Liver (tissue), 9 donors: ENCODE results near the gene RELN. TPM values are rescaled to one million over a fixed set of nuclear protein-coding genes. Genes with fewer than 3 reads are reported as not detected.

Experiments
- DNase-seq: peaks from one replicate; pipeline ENCODE4 v3.0.0-alpha.2; 2017; ENCODE audit warnings: low spot score
- H3K27ac ChIP-seq, 2 donors: one replicate each; pipeline ENCODE4 v1.7.0; 2013; ENCODE audit warnings: inconsistent platforms in 2 of 2, low read length in 2 of 2, control low read depth in 1 of 2, low read depth in 1 of 2, mild to moderate bottlenecking in 1 of 2
- H3K27me3 ChIP-seq, 4 donors: one replicate each; pipeline versions ENCODE4 v1.6.1 to v1.7.0; 2013; ENCODE audit warnings: low read length in 3 of 4, inconsistent platforms in 1 of 4, mild to moderate bottlenecking in 1 of 4, moderate library complexity in 1 of 4; ENCODE audit not compliant: control insufficient read depth in 4 of 4, insufficient read depth in 4 of 4
- H3K36me3 ChIP-seq, 4 donors: one replicate each; pipeline versions ENCODE4 v1.6.1 to v1.7.0; 2013; ENCODE audit warnings: low read length in 3 of 4, mild to moderate bottlenecking in 3 of 4, low read depth in 1 of 4, moderate library complexity in 1 of 4; ENCODE audit not compliant: control insufficient read depth in 4 of 4, insufficient read depth in 3 of 4
- H3K4me1 ChIP-seq, 4 donors: one replicate each; pipeline versions ENCODE4 v1.6.1 to v1.7.0; 2013; ENCODE audit warnings: low read length in 3 of 4, mild to moderate bottlenecking in 3 of 4, moderate library complexity in 1 of 4; ENCODE audit not compliant: control insufficient read depth in 4 of 4, insufficient read depth in 4 of 4
- H3K4me3 ChIP-seq, 3 donors: one replicate each; pipeline versions ENCODE4 v1.6.1 to v1.7.0; 2013; ENCODE audit warnings: low read length in 3 of 3, control low read depth in 1 of 3, low read depth in 1 of 3, mild to moderate bottlenecking in 1 of 3
- H3K9ac ChIP-seq, 2 donors: one replicate each; pipeline ENCODE4 v1.7.0; 2013; ENCODE audit warnings: low read length in 2 of 2, mild to moderate bottlenecking in 2 of 2, moderate library complexity in 2 of 2, control low read depth in 1 of 2, low read depth in 1 of 2
- H3K9me3 ChIP-seq, 4 donors: one replicate each; pipeline versions ENCODE4 v1.6.1 to v1.7.0; 2013; ENCODE audit warnings: low read length in 3 of 4; ENCODE audit not compliant: control insufficient read depth in 4 of 4
- EGR1 ChIP-seq, 2 donors: IDR thresholded peaks; 2 replicates each; pipeline ENCODE4 v1.6.1; 2016 to 2018; ENCODE audit warnings: antibody characterized with exemption in 2 of 2, low read depth in 2 of 2
- FOXA1 ChIP-seq: IDR thresholded peaks from 2 replicates; pipeline ENCODE4 v1.6.1; 2016; ENCODE audit warnings: antibody characterized with exemption
- FOXA2 ChIP-seq: IDR thresholded peaks from 2 replicates; pipeline ENCODE4 v1.6.1; 2016; ENCODE audit warnings: antibody characterized with exemption
- GABPA ChIP-seq, 2 donors: IDR thresholded peaks in 1 of 2; conservative IDR thresholded peaks in 1 of 2; 2 replicates each; pipeline ENCODE4 v1.6.1; 2016; ENCODE audit warnings: antibody characterized with exemption in 2 of 2, mild to moderate bottlenecking in 1 of 2, moderate library complexity in 1 of 2
- HNF4A ChIP-seq, 2 donors: conservative IDR thresholded peaks; 2 replicates each; pipeline ENCODE4 v1.6.1; 2016; ENCODE audit warnings: antibody characterized with exemption in 2 of 2, mild to moderate bottlenecking in 2 of 2
- HNF4G ChIP-seq: IDR thresholded peaks from 2 replicates; pipeline ENCODE4 v1.6.1; 2016; ENCODE audit warnings: antibody characterized with exemption
- JUND ChIP-seq, 2 donors: IDR thresholded peaks; 2 replicates each; pipeline ENCODE4 v1.6.1; 2016; ENCODE audit warnings: antibody characterized with exemption in 2 of 2
- NR2F2 ChIP-seq: IDR thresholded peaks from 2 replicates; pipeline ENCODE4 v1.6.1; 2016; ENCODE audit warnings: antibody characterized with exemption
- RAD21 ChIP-seq, 2 donors: IDR thresholded peaks; 2 replicates each; pipeline ENCODE4 v1.6.1; 2016; ENCODE audit warnings: antibody characterized with exemption in 2 of 2, mild to moderate bottlenecking in 2 of 2
- RXRA ChIP-seq, 2 donors: IDR thresholded peaks; 2 replicates each; pipeline ENCODE4 v1.6.1; 2017 to 2018; ENCODE audit warnings: antibody characterized with exemption in 2 of 2, mild to moderate bottlenecking in 1 of 2
- SP1 ChIP-seq: IDR thresholded peaks from 2 replicates; pipeline ENCODE4 v1.6.1; 2018; ENCODE audit warnings: antibody characterized with exemption, mild to moderate bottlenecking
- TAF1 ChIP-seq: conservative IDR thresholded peaks from 2 replicates; pipeline ENCODE4 v1.6.1; 2016; ENCODE audit warnings: antibody characterized with exemption, mild to moderate bottlenecking
- YY1 ChIP-seq: IDR thresholded peaks from 2 replicates; pipeline ENCODE4 v1.6.1; 2016; ENCODE audit warnings: antibody characterized with exemption, mild to moderate bottlenecking
- WGBS: extraction: QIAGEN DNeasy Blood & Tissue Kit; methylation state at CpG from one replicate; pipeline ENCODE4 v1.1.7; 2013; 5-methylcytosine and 5-hydroxymethylcytosine counted together
- polyA plus RNA-seq, 2 donors: library from polyadenylated mRNA; stranded (reverse) in 1 of 2; unstranded in 1 of 2; fragments of 200-250 nt in 1 of 2; fragments of >200 nt in 1 of 2; fragmentation: Nextera tagmentation in 1 of 2; extraction: Ambion mirVana in 1 of 2; gene quantifications; one replicate each; pipeline versions ENCODE4 v1.2.1 to v1.2.3, GENCODE V29; 2013 to 2015
- total RNA-seq, 2 donors: library from RNA; depleted of rRNA; stranded (reverse); fragments of >200 nt; gene quantifications; one replicate each; pipeline ENCODE4 v1.2.3, GENCODE V29; 2014
- TF ChIP-seq, protein P1 (sequence below): IDR thresholded peaks from 2 replicates; pipeline ENCODE4 v1.6.1; 2016; ENCODE audit warnings: antibody characterized with exemption
- TF ChIP-seq, protein P2 (sequence below): IDR thresholded peaks from 2 replicates; pipeline ENCODE4 v1.6.1; 2016; ENCODE audit warnings: antibody characterized with exemption, mild to moderate bottlenecking
- TF ChIP-seq, protein P3 (sequence below): IDR thresholded peaks from 2 replicates; pipeline ENCODE4 v1.6.1; 2016; ENCODE audit warnings: antibody characterized with exemption
- TF ChIP-seq, protein P4 (sequence below): IDR thresholded peaks from 2 replicates; pipeline ENCODE4 v1.6.1; 2016; ENCODE audit warnings: antibody characterized with exemption
- TF ChIP-seq, protein P5 (sequence below): fragments of 150-350 bp; IDR thresholded peaks from 2 replicates; pipeline ENCODE4 v1.5.1; 2017; ENCODE audit warnings: improper control_type of control experiment, low read depth, low read length; ENCODE audit not compliant: missing input control
- donor health status: healthy.
- donor health status: healthy.
- donor health status: healthy.
- donor health status: healthy.
- donor health status: healthy.

The RELN gene
- total and polyA plus RNA-seq, 4 donors: 10.0 to 69.8 (median 28.4) TPM

DNA sequence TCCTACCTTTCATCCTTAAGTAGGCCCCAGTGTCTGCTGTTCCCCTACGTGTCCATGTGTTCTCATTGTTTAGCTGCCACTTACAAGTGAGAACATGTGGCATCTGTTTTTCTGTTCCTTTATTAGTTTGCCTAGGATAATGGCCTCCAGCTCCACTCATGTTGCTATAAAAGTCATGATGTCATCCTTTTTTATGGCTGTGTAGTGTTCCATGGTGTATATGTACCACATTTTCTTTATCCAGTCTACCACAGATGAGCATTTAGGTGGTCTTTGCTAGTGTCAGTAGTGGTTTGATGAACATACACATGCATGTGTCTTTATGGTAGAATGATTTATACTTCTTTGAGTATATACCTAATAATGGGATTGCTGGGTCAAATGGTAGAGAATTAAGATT, 397.3 kb downstream of the RELN start:
- Histone ChIP-seq H3K4me1 (no peaks in the 10 kb centered on the region), H3K4me3 (no peak overlapping the region), H3K36me3 (no peaks in the 10 kb centered on the region), H3K27me3 (no peaks in the 10 kb centered on the region), H3K9ac (no peak overlapping the region), H3K9me3 (no peaks in the 10 kb centered on the region), H3K27ac (no peak overlapping the region)
- DNase-seq: no peak
- 98% methylated on average over 1 of the region's 1 CpG for WGBS
- TF ChIP-seq, protein P1, sequence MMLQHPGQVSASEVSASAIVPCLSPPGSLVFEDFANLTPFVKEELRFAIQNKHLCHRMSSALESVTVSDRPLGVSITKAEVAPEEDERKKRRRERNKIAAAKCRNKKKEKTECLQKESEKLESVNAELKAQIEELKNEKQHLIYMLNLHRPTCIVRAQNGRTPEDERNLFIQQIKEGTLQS: no peak
- TF ChIP-seq RXRA (IDR thresholded peaks at IDR 0.05): no peak
- no peak for TF ChIP-seq GABPA (IDR thresholded peaks at IDR 0.05 in 1 of 2, conservative IDR thresholded peaks at IDR 0.05 in 1 of 2)
- no peak for TF ChIP-seq SP1
- TF ChIP-seq EGR1 (IDR thresholded peaks at IDR 0.05; ENCODE audit: low read depth in 2 of 2): no peak
- TF ChIP-seq, protein P2, sequence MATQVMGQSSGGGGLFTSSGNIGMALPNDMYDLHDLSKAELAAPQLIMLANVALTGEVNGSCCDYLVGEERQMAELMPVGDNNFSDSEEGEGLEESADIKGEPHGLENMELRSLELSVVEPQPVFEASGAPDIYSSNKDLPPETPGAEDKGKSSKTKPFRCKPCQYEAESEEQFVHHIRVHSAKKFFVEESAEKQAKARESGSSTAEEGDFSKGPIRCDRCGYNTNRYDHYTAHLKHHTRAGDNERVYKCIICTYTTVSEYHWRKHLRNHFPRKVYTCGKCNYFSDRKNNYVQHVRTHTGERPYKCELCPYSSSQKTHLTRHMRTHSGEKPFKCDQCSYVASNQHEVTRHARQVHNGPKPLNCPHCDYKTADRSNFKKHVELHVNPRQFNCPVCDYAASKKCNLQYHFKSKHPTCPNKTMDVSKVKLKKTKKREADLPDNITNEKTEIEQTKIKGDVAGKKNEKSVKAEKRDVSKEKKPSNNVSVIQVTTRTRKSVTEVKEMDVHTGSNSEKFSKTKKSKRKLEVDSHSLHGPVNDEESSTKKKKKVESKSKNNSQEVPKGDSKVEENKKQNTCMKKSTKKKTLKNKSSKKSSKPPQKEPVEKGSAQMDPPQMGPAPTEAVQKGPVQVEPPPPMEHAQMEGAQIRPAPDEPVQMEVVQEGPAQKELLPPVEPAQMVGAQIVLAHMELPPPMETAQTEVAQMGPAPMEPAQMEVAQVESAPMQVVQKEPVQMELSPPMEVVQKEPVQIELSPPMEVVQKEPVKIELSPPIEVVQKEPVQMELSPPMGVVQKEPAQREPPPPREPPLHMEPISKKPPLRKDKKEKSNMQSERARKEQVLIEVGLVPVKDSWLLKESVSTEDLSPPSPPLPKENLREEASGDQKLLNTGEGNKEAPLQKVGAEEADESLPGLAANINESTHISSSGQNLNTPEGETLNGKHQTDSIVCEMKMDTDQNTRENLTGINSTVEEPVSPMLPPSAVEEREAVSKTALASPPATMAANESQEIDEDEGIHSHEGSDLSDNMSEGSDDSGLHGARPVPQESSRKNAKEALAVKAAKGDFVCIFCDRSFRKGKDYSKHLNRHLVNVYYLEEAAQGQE: no peak
- no peak for TF ChIP-seq FOXA1
- TF ChIP-seq HNF4A (conservative IDR thresholded peaks at IDR 0.05): no peak
- TF ChIP-seq NR2F2: no peak
- TF ChIP-seq, protein P3, sequence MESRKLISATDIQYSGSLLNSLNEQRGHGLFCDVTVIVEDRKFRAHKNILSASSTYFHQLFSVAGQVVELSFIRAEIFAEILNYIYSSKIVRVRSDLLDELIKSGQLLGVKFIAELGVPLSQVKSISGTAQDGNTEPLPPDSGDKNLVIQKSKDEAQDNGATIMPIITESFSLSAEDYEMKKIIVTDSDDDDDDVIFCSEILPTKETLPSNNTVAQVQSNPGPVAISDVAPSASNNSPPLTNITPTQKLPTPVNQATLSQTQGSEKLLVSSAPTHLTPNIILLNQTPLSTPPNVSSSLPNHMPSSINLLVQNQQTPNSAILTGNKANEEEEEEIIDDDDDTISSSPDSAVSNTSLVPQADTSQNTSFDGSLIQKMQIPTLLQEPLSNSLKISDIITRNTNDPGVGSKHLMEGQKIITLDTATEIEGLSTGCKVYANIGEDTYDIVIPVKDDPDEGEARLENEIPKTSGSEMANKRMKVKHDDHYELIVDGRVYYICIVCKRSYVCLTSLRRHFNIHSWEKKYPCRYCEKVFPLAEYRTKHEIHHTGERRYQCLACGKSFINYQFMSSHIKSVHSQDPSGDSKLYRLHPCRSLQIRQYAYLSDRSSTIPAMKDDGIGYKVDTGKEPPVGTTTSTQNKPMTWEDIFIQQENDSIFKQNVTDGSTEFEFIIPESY: no peak
- TF ChIP-seq FOXA2: no peak
- TF ChIP-seq RAD21 (IDR thresholded peaks at IDR 0.05): no peak
- TF ChIP-seq, protein P4, sequence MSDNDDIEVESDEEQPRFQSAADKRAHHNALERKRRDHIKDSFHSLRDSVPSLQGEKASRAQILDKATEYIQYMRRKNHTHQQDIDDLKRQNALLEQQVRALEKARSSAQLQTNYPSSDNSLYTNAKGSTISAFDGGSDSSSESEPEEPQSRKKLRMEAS: no peak
- no peak for TF ChIP-seq JUND (IDR thresholded peaks at IDR 0.05)
- TF ChIP-seq TAF1: no peak
- TF ChIP-seq, protein P5, sequence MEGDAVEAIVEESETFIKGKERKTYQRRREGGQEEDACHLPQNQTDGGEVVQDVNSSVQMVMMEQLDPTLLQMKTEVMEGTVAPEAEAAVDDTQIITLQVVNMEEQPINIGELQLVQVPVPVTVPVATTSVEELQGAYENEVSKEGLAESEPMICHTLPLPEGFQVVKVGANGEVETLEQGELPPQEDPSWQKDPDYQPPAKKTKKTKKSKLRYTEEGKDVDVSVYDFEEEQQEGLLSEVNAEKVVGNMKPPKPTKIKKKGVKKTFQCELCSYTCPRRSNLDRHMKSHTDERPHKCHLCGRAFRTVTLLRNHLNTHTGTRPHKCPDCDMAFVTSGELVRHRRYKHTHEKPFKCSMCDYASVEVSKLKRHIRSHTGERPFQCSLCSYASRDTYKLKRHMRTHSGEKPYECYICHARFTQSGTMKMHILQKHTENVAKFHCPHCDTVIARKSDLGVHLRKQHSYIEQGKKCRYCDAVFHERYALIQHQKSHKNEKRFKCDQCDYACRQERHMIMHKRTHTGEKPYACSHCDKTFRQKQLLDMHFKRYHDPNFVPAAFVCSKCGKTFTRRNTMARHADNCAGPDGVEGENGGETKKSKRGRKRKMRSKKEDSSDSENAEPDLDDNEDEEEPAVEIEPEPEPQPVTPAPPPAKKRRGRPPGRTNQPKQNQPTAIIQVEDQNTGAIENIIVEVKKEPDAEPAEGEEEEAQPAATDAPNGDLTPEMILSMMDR: no peak
- no peak for TF ChIP-seq YY1
- TF ChIP-seq HNF4G: no peak

DNA sequence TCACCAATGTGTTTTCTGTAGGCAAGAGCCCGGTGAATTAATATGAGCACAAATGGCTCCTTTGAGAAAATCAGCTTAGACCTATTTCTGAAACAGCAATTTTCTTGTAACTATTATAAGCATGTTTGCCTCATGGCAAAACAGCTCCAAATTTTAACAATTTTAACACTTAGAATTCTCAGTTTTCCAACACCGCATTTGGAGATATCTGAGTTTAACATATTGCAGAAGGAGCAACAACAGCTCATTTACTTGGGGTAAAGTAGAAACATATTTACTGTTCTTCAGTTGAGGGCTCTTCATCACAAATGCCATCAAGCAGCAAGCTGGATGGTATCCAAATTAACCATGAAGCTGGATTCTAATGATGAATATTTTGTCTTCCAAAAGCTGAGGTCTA, 409.4 kb downstream of the RELN start:
- 96% methylated on average over 2 of the region's 2 CpGs for WGBS
- no peaks in the 10 kb centered on the region for H3K9me3 ChIP-seq
- no peak overlapping the region for H3K9ac ChIP-seq
- H3K4me3 ChIP-seq: no peak overlapping the region
- H3K36me3 ChIP-seq: no peaks in the 10 kb centered on the region
- no peak overlapping the region for H3K27ac ChIP-seq
- DNase-seq: no peak
- no peaks in the 10 kb centered on the region for H3K4me1 ChIP-seq
- H3K27me3 ChIP-seq: peaks cover 0 to 2% (median 0%) of the 10 kb centered on the region in 4 donors
- no peak for TF ChIP-seq GABPA (IDR thresholded peaks at IDR 0.05 in 1 of 2, conservative IDR thresholded peaks at IDR 0.05 in 1 of 2)
- TF ChIP-seq, protein P1: no peak
- TF ChIP-seq NR2F2: no peak
- no peak for TF ChIP-seq HNF4G
- TF ChIP-seq, protein P5: no peak
- TF ChIP-seq SP1: no peak
- TF ChIP-seq, protein P3: no peak
- no peak for TF ChIP-seq EGR1 (IDR thresholded peaks at IDR 0.05; ENCODE audit: low read depth in 2 of 2)
- no peak for TF ChIP-seq TAF1
- no peak for TF ChIP-seq FOXA1
- TF ChIP-seq JUND (IDR thresholded peaks at IDR 0.05): no peak
- no peak for TF ChIP-seq RAD21 (IDR thresholded peaks at IDR 0.05)
- no peak for TF ChIP-seq YY1
- TF ChIP-seq FOXA2: no peak
- TF ChIP-seq RXRA (IDR thresholded peaks at IDR 0.05): no peak
- no peak for TF ChIP-seq HNF4A (conservative IDR thresholded peaks at IDR 0.05)
- TF ChIP-seq, protein P4: no peak
